Activated naive CD8-positive, alpha-beta T cell (primary cell): ENCODE data around the gene TAAR6.
"Not testable (repeated sequence)": the region's sequence is repeated elsewhere in the genome, so short reads cannot be mapped to it uniquely, and the experiment has no call there.

Source experiments
- H3K27ac Mint-ChIP-seq: one replicate; pipeline ENCODE4 v1.8.0; 2021; ENCODE audit warnings: mixed read lengths
- H3K27me3 Mint-ChIP-seq: one replicate; pipeline ENCODE4 v1.8.0; 2021; ENCODE audit warnings: mixed read lengths
- H3K36me3 Mint-ChIP-seq: one replicate; pipeline ENCODE4 v1.8.0; 2021; ENCODE audit warnings: mixed read lengths
- H3K4me1 Mint-ChIP-seq: one replicate; pipeline ENCODE4 v1.8.0; 2021; ENCODE audit warnings: low read depth, mixed read lengths
- H3K4me3 Mint-ChIP-seq: one replicate; pipeline ENCODE4 v1.8.0; 2021; ENCODE audit warnings: mild to moderate bottlenecking, mixed read lengths
- H3K9me3 Mint-ChIP-seq: one replicate; pipeline ENCODE4 v1.8.0; 2021; ENCODE audit warnings: low read depth, mixed read lengths

Gene TAAR6

GRCh38 chr6:132566404-132566803 lies 3.7 kb upstream of the TAAR6 start:
- Mint-ChIP-seq H3K27me3 (peaks cover 16% of the 10 kb centered on the region), H3K36me3 (no peaks in the 10 kb centered on the region), H3K4me3 (no peak overlapping the region), H3K4me1 (no peaks in the 10 kb centered on the region), H3K27ac (no peak overlapping the region), H3K9me3 (no peaks in the 10 kb centered on the region)

GRCh38 chr6:132567566-132567965 lies 2.6 kb upstream of the TAAR6 start:
- Mint-ChIP-seq H3K27me3 (peaks cover 18% of the 10 kb centered on the region), H3K9me3 (no peaks in the 10 kb centered on the region), H3K27ac (no peak overlapping the region), H3K4me3 (no peak overlapping the region), H3K36me3 (no peaks in the 10 kb centered on the region), H3K4me1 (no peaks in the 10 kb centered on the region)

- no peaks in the 10 kb centered on the region for H3K36me3 Mint-ChIP-seq
- H3K9me3 Mint-ChIP-seq, result no peaks in the 10 kb centered on the region
- H3K4me1 Mint-ChIP-seq, result no peaks in the 10 kb centered on the region
- peaks cover 20% of the 10 kb centered on the region for H3K27me3 Mint-ChIP-seq
- no peak overlapping the region for H3K27ac Mint-ChIP-seq
- H3K4me3 Mint-ChIP-seq, result no peak overlapping the region
These were observed 1.5 kb upstream of the TAAR6 start for GRCh38 chr6:132568611-132569010.

- no peak overlapping the region for H3K27ac Mint-ChIP-seq
- peaks cover 22% of the 10 kb centered on the region for H3K27me3 Mint-ChIP-seq
- no peaks in the 10 kb centered on the region for H3K4me1 Mint-ChIP-seq
- no peaks in the 10 kb centered on the region for H3K36me3 Mint-ChIP-seq
- no peak overlapping the region for H3K4me3 Mint-ChIP-seq
- no peaks in the 10 kb centered on the region for H3K9me3 Mint-ChIP-seq
These were observed 952 bp upstream of the TAAR6 start for GRCh38 chr6:132569170-132569569.

- no peaks in the 10 kb centered on the region for H3K4me1 Mint-ChIP-seq
- H3K27ac Mint-ChIP-seq, result no peak overlapping the region
- no peaks in the 10 kb centered on the region for H3K36me3 Mint-ChIP-seq
- H3K9me3 Mint-ChIP-seq, result no peaks in the 10 kb centered on the region
- no peak overlapping the region for H3K4me3 Mint-ChIP-seq
- H3K27me3 Mint-ChIP-seq, result peaks cover 21% of the 10 kb centered on the region
These were observed 1.7 kb downstream of the TAAR6 start for GRCh38 chr6:132571774-132572173.

- H3K4me3 Mint-ChIP-seq, result no peak overlapping the region
- no peaks in the 10 kb centered on the region for H3K36me3 Mint-ChIP-seq
- no peaks in the 10 kb centered on the region for H3K4me1 Mint-ChIP-seq
- peaks cover 10% of the 10 kb centered on the region for H3K27me3 Mint-ChIP-seq
- no peaks in the 10 kb centered on the region for H3K9me3 Mint-ChIP-seq
- H3K27ac Mint-ChIP-seq, result no peak overlapping the region
These were observed 14.6 kb downstream of the TAAR6 start for GRCh38 chr6:132584698-132585097.

- H3K4me3 Mint-ChIP-seq, result no peak overlapping the region
- H3K4me1 Mint-ChIP-seq, result no peaks in the 10 kb centered on the region
- H3K27me3 Mint-ChIP-seq, result peaks cover 10% of the 10 kb centered on the region
- no peaks in the 10 kb centered on the region for H3K9me3 Mint-ChIP-seq
- no peaks in the 10 kb centered on the region for H3K36me3 Mint-ChIP-seq
- no peak overlapping the region for H3K27ac Mint-ChIP-seq
These were observed 17.3 kb downstream of the TAAR6 start for GRCh38 chr6:132587424-132587823.

GRCh38 chr6:132589454-132589853 lies 19.3 kb downstream of the TAAR6 start, which contains the start of gene TAAR5:
Gene TAAR5, minus strand, starts transcription at chr6:132589741. Its CDS starts 55 bp downstream, at chr6:132589686.
- H3K36me3 Mint-ChIP-seq, result no peaks in the 10 kb centered on the region
- peaks cover 10% of the 10 kb centered on the region for H3K27me3 Mint-ChIP-seq
- H3K4me3 Mint-ChIP-seq, result no peak within 1 kb of the TSS
- H3K9me3 Mint-ChIP-seq, result no peaks in the 10 kb centered on the region
- no peaks in the 10 kb centered on the region for H3K4me1 Mint-ChIP-seq
- H3K27ac Mint-ChIP-seq, result no peak within 1 kb of the TSS

- Mint-ChIP-seq H3K36me3 (no peaks in the 10 kb centered on the region), H3K27me3 (peaks cover 11% of the 10 kb centered on the region), H3K27ac (no peak overlapping the region), H3K9me3 (no peaks in the 10 kb centered on the region), H3K4me1 (no peaks in the 10 kb centered on the region), H3K4me3 (no peak overlapping the region)
These were observed 20.2 kb downstream of the TAAR6 start for GRCh38 chr6:132590362-132590761.

GRCh38 chr6:132592855-132593254 lies 22.7 kb downstream of the TAAR6 start:
- no peaks in the 10 kb centered on the region for H3K36me3 Mint-ChIP-seq
- no peak overlapping the region for H3K4me3 Mint-ChIP-seq
- H3K4me1 Mint-ChIP-seq, result no peaks in the 10 kb centered on the region
- H3K27ac Mint-ChIP-seq, result no peak overlapping the region
- H3K9me3 Mint-ChIP-seq, result no peaks in the 10 kb centered on the region
- H3K27me3 Mint-ChIP-seq, result peaks cover 11% of the 10 kb centered on the region

GRCh38 chr6:132596201-132596600 lies 26.1 kb downstream of the TAAR6 start:
- H3K27ac Mint-ChIP-seq, result no peak overlapping the region
- no peaks in the 10 kb centered on the region for H3K4me1 Mint-ChIP-seq
- no peak overlapping the region for H3K4me3 Mint-ChIP-seq
- no peaks in the 10 kb centered on the region for H3K36me3 Mint-ChIP-seq
- H3K27me3 Mint-ChIP-seq, result peaks cover 18% of the 10 kb centered on the region
- H3K9me3 Mint-ChIP-seq, result no peaks in the 10 kb centered on the region

- H3K9me3 Mint-ChIP-seq, result no peaks in the 10 kb centered on the region
- H3K4me3 Mint-ChIP-seq, result no peak overlapping the region
- no peaks in the 10 kb centered on the region for H3K4me1 Mint-ChIP-seq
- H3K27ac Mint-ChIP-seq, result no peak overlapping the region
- no peaks in the 10 kb centered on the region for H3K36me3 Mint-ChIP-seq
- peaks cover 18% of the 10 kb centered on the region for H3K27me3 Mint-ChIP-seq
These were observed 28.4 kb downstream of the TAAR6 start for GRCh38 chr6:132598473-132598872.

GRCh38 chr6:132600900-132601299 lies 30.8 kb downstream of the TAAR6 start:
- H3K9me3 Mint-ChIP-seq, H3K4me3 Mint-ChIP-seq, H3K4me1 Mint-ChIP-seq, H3K36me3 Mint-ChIP-seq, H3K27ac Mint-ChIP-seq: not testable (repeated sequence)
- peaks cover 13% of the 10 kb centered on the region for H3K27me3 Mint-ChIP-seq

GRCh38 chr6:132604635-132605152 lies 34.6 kb downstream of the TAAR6 start:
- no peak overlapping the region for H3K4me3 Mint-ChIP-seq
- no peaks in the 10 kb centered on the region for H3K36me3 Mint-ChIP-seq
- H3K4me1 Mint-ChIP-seq, result no peaks in the 10 kb centered on the region
- H3K9me3 Mint-ChIP-seq, result no peaks in the 10 kb centered on the region
- no peak overlapping the region for H3K27ac Mint-ChIP-seq
- H3K27me3 Mint-ChIP-seq, result peaks cover 5% of the 10 kb centered on the region

GRCh38 chr6:132607544-132608233 lies 37.6 kb downstream of the TAAR6 start:
- Mint-ChIP-seq H3K27me3 (no peaks in the 10 kb centered on the region), H3K36me3 (no peaks in the 10 kb centered on the region), H3K27ac (no peak overlapping the region), H3K4me3 (no peak overlapping the region), H3K4me1 (no peaks in the 10 kb centered on the region), H3K9me3 (no peaks in the 10 kb centered on the region)

- H3K4me3 Mint-ChIP-seq, result no peak overlapping the region
- no peak overlapping the region for H3K27ac Mint-ChIP-seq
- H3K27me3 Mint-ChIP-seq, result no peaks in the 10 kb centered on the region
- H3K36me3 Mint-ChIP-seq, result no peaks in the 10 kb centered on the region
- H3K4me1 Mint-ChIP-seq, result no peaks in the 10 kb centered on the region
- H3K9me3 Mint-ChIP-seq, result no peaks in the 10 kb centered on the region
These were observed 41.5 kb downstream of the TAAR6 start for GRCh38 chr6:132611616-132612015.
